Measurements from ENCODE around the gene ADGRF4.

The ADGRF4 gene

GRCh38 chr6:47709160-47709559 lies 10.8 kb downstream of the ADGRF4 start:
- Histone ChIP-seq H4K8ac (ENCODE audit: low read depth, low read length) (no peak overlapping the region), H3K36me3 (ENCODE audit: control insufficient read depth in 1 of 2, insufficient read depth in 2 of 2, low read length in 2 of 2) (no peaks in the 10 kb centered on the region), H3K9me3 (ENCODE audit: insufficient read depth, low read depth, low read length) (no peaks in the 10 kb centered on the region), H3K23ac (ENCODE audit: low read length) (no peak overlapping the region), H3K27ac (ENCODE audit: low read depth, low read length) (no peak overlapping the region), H3K14ac (ENCODE audit: low read length) (no peak overlapping the region), H2AFZ (ENCODE audit: insufficient read depth, low read length, poor library complexity) (no peak overlapping the region), H3K9ac (ENCODE audit: low read length) (no peak overlapping the region), H2BK120ac (ENCODE audit: insufficient read depth, low read length, poor library complexity) (no peak overlapping the region), H3K18ac (ENCODE audit: low read length) (no peak overlapping the region), H3K27me3 (ENCODE audit: insufficient read depth, low read length) (no peaks in the 10 kb centered on the region), H3K4me1 (ENCODE audit: control insufficient read depth in 1 of 2, insufficient read depth in 2 of 2, low read length in 2 of 2) (no peaks in the 10 kb centered on the region), H4K91ac (ENCODE audit: low read depth, low read length) (no peak overlapping the region), H2BK5ac (ENCODE audit: low read depth, low read length, poor library complexity) (no peak overlapping the region), H3K79me1 (ENCODE audit: low read length) (no peaks in the 10 kb centered on the region), H2BK12ac (ENCODE audit: low read length) (no peak overlapping the region), H3K79me2 (ENCODE audit: control insufficient read depth, insufficient read depth, low read length, poor library complexity) (no peaks in the 10 kb centered on the region), H3K4ac (ENCODE audit: low read depth, low read length) (no peak overlapping the region), H4K12ac (ENCODE audit: low read depth, low read length) (no peak overlapping the region), H2AK5ac (ENCODE audit: low read length) (no peak overlapping the region), H3K4me2 (ENCODE audit: low read length) (no peak overlapping the region), H3K4me3 (ENCODE audit: low read depth, low read length) (no peak overlapping the region)
- WGBS (ENCODE audit: extremely low coverage, insufficient coverage, insufficient read length) = no CpG with 5 or more reads among the region's 5 CpGs
- DNase-seq = no peak

GRCh38 chr6:47710295-47710694 lies 11.9 kb downstream of the ADGRF4 start:
- no peak overlapping the region for H3K9ac ChIP-seq (ENCODE audit: low read length)
- no peaks in the 10 kb centered on the region for H3K9me3 ChIP-seq (ENCODE audit: insufficient read depth, low read depth, low read length)
- no peak overlapping the region for H3K18ac ChIP-seq (ENCODE audit: low read length)
- no peak overlapping the region for H3K23ac ChIP-seq (ENCODE audit: low read length)
- DNase-seq = no peak
- WGBS (ENCODE audit: extremely low coverage, insufficient coverage, insufficient read length) = no CpG with 5 or more reads among the region's 1 CpG
- no peak overlapping the region for H2BK12ac ChIP-seq (ENCODE audit: low read length)
- no peak overlapping the region for H4K8ac ChIP-seq (ENCODE audit: low read depth, low read length)
- no peak overlapping the region for H3K27ac ChIP-seq (ENCODE audit: low read depth, low read length)
- no peaks in the 10 kb centered on the region for H3K27me3 ChIP-seq (ENCODE audit: insufficient read depth, low read length)
- H4K91ac ChIP-seq (ENCODE audit: low read depth, low read length) = no peak overlapping the region
- no peak overlapping the region for H2AFZ ChIP-seq (ENCODE audit: insufficient read depth, low read length, poor library complexity)
- H2BK120ac ChIP-seq (ENCODE audit: insufficient read depth, low read length, poor library complexity) = no peak overlapping the region
- no peaks in the 10 kb centered on the region for H3K79me2 ChIP-seq (ENCODE audit: control insufficient read depth, insufficient read depth, low read length, poor library complexity)
- H3K4me1 ChIP-seq (ENCODE audit: control insufficient read depth in 1 of 2, insufficient read depth in 2 of 2, low read length in 2 of 2) = no peaks in the 10 kb centered on the region
- H3K4ac ChIP-seq (ENCODE audit: low read depth, low read length) = no peak overlapping the region
- H4K12ac ChIP-seq (ENCODE audit: low read depth, low read length) = no peak overlapping the region
- no peak overlapping the region for H2AK5ac ChIP-seq (ENCODE audit: low read length)
- H3K4me2 ChIP-seq (ENCODE audit: low read length) = no peak overlapping the region
- no peaks in the 10 kb centered on the region for H3K36me3 ChIP-seq (ENCODE audit: control insufficient read depth in 1 of 2, insufficient read depth in 2 of 2, low read length in 2 of 2)
- no peaks in the 10 kb centered on the region for H3K79me1 ChIP-seq (ENCODE audit: low read length)
- H3K14ac ChIP-seq (ENCODE audit: low read length) = no peak overlapping the region
- H3K4me3 ChIP-seq (ENCODE audit: low read depth, low read length) = no peak overlapping the region
- no peak overlapping the region for H2BK5ac ChIP-seq (ENCODE audit: low read depth, low read length, poor library complexity)

GRCh38 chr6:47713200-47713599 lies 14.8 kb downstream of the ADGRF4 start:
- no peak overlapping the region for H3K4me3 ChIP-seq (ENCODE audit: low read depth, low read length)
- H2BK5ac ChIP-seq (ENCODE audit: low read depth, low read length, poor library complexity) = no peak overlapping the region
- no peak overlapping the region for H2BK120ac ChIP-seq (ENCODE audit: insufficient read depth, low read length, poor library complexity)
- H3K79me2 ChIP-seq (ENCODE audit: control insufficient read depth, insufficient read depth, low read length, poor library complexity) = no peaks in the 10 kb centered on the region
- no peak overlapping the region for H3K4ac ChIP-seq (ENCODE audit: low read depth, low read length)
- no peak overlapping the region for H3K9ac ChIP-seq (ENCODE audit: low read length)
- H3K23ac ChIP-seq (ENCODE audit: low read length) = no peak overlapping the region
- DNase-seq = no peak
- H3K9me3 ChIP-seq (ENCODE audit: insufficient read depth, low read depth, low read length) = no peaks in the 10 kb centered on the region
- no CpG with 5 or more reads among the region's 2 CpGs for WGBS (ENCODE audit: extremely low coverage, insufficient coverage, insufficient read length)
- H3K14ac ChIP-seq (ENCODE audit: low read length) = no peak overlapping the region
- H3K4me2 ChIP-seq (ENCODE audit: low read length) = no peak overlapping the region
- H4K91ac ChIP-seq (ENCODE audit: low read depth, low read length) = no peak overlapping the region
- H3K79me1 ChIP-seq (ENCODE audit: low read length) = no peaks in the 10 kb centered on the region
- no peaks in the 10 kb centered on the region for H3K27me3 ChIP-seq (ENCODE audit: insufficient read depth, low read length)
- no peak overlapping the region for H4K12ac ChIP-seq (ENCODE audit: low read depth, low read length)
- no peak overlapping the region for H2AFZ ChIP-seq (ENCODE audit: insufficient read depth, low read length, poor library complexity)
- H3K18ac ChIP-seq (ENCODE audit: low read length) = no peak overlapping the region
- H3K27ac ChIP-seq (ENCODE audit: low read depth, low read length) = no peak overlapping the region
- no peaks in the 10 kb centered on the region for H3K36me3 ChIP-seq (ENCODE audit: control insufficient read depth in 1 of 2, insufficient read depth in 2 of 2, low read length in 2 of 2)
- H2BK12ac ChIP-seq (ENCODE audit: low read length) = no peak overlapping the region
- no peaks in the 10 kb centered on the region for H3K4me1 ChIP-seq (ENCODE audit: control insufficient read depth in 1 of 2, insufficient read depth in 2 of 2, low read length in 2 of 2)
- H4K8ac ChIP-seq (ENCODE audit: low read depth, low read length) = no peak overlapping the region
- H2AK5ac ChIP-seq (ENCODE audit: low read length) = no peak overlapping the region

GRCh38 chr6:47714802-47715201 lies 16.4 kb downstream of the ADGRF4 start:
- no peak overlapping the region for H3K23ac ChIP-seq (ENCODE audit: low read length)
- H2AK5ac ChIP-seq (ENCODE audit: low read length) = no peak overlapping the region
- no peaks in the 10 kb centered on the region for H3K9me3 ChIP-seq (ENCODE audit: insufficient read depth, low read depth, low read length)
- H2BK120ac ChIP-seq (ENCODE audit: insufficient read depth, low read length, poor library complexity) = no peak overlapping the region
- H3K4ac ChIP-seq (ENCODE audit: low read depth, low read length) = no peak overlapping the region
- no peak overlapping the region for H3K18ac ChIP-seq (ENCODE audit: low read length)
- no CpG with 5 or more reads among the region's 4 CpGs for WGBS (ENCODE audit: extremely low coverage, insufficient coverage, insufficient read length)
- no peak for DNase-seq
- H2BK5ac ChIP-seq (ENCODE audit: low read depth, low read length, poor library complexity) = no peak overlapping the region
- no peak overlapping the region for H3K4me2 ChIP-seq (ENCODE audit: low read length)
- H3K79me2 ChIP-seq (ENCODE audit: control insufficient read depth, insufficient read depth, low read length, poor library complexity) = no peaks in the 10 kb centered on the region
- no peak overlapping the region for H3K27ac ChIP-seq (ENCODE audit: low read depth, low read length)
- no peak overlapping the region for H3K9ac ChIP-seq (ENCODE audit: low read length)
- no peak overlapping the region for H4K8ac ChIP-seq (ENCODE audit: low read depth, low read length)
- no peaks in the 10 kb centered on the region for H3K36me3 ChIP-seq (ENCODE audit: control insufficient read depth in 1 of 2, insufficient read depth in 2 of 2, low read length in 2 of 2)
- no peak overlapping the region for H2AFZ ChIP-seq (ENCODE audit: insufficient read depth, low read length, poor library complexity)
- no peak overlapping the region for H4K91ac ChIP-seq (ENCODE audit: low read depth, low read length)
- H3K4me3 ChIP-seq (ENCODE audit: low read depth, low read length) = no peak overlapping the region
- H3K4me1 ChIP-seq (ENCODE audit: control insufficient read depth in 1 of 2, insufficient read depth in 2 of 2, low read length in 2 of 2) = no peaks in the 10 kb centered on the region
- no peaks in the 10 kb centered on the region for H3K27me3 ChIP-seq (ENCODE audit: insufficient read depth, low read length)
- no peak overlapping the region for H4K12ac ChIP-seq (ENCODE audit: low read depth, low read length)
- H3K14ac ChIP-seq (ENCODE audit: low read length) = no peak overlapping the region
- no peak overlapping the region for H2BK12ac ChIP-seq (ENCODE audit: low read length)
- H3K79me1 ChIP-seq (ENCODE audit: low read length) = no peaks in the 10 kb centered on the region

GRCh38 chr6:47715782-47716181 lies 17.4 kb downstream of the ADGRF4 start:
- no peak overlapping the region for H2BK12ac ChIP-seq (ENCODE audit: low read length)

More at GRCh38 chr6:47715782-47716181, 17.4 kb downstream of the ADGRF4 start:
- no peak overlapping the region for H4K12ac ChIP-seq (ENCODE audit: low read depth, low read length)
- H2AK5ac ChIP-seq (ENCODE audit: low read length) = no peak overlapping the region
- DNase-seq = no peak
- no peaks in the 10 kb centered on the region for H3K9me3 ChIP-seq (ENCODE audit: insufficient read depth, low read depth, low read length)
- H3K23ac ChIP-seq (ENCODE audit: low read length) = no peak overlapping the region
- no peaks in the 10 kb centered on the region for H3K27me3 ChIP-seq (ENCODE audit: insufficient read depth, low read length)
- H2BK5ac ChIP-seq (ENCODE audit: low read depth, low read length, poor library complexity) = no peak overlapping the region
- H4K91ac ChIP-seq (ENCODE audit: low read depth, low read length) = no peak overlapping the region
- H3K36me3 ChIP-seq (ENCODE audit: control insufficient read depth in 1 of 2, insufficient read depth in 2 of 2, low read length in 2 of 2) = no peaks in the 10 kb centered on the region
- H2AFZ ChIP-seq (ENCODE audit: insufficient read depth, low read length, poor library complexity) = no peak overlapping the region
- no peak overlapping the region for H3K9ac ChIP-seq (ENCODE audit: low read length)
- H3K4ac ChIP-seq (ENCODE audit: low read depth, low read length) = no peak overlapping the region
- H3K4me3 ChIP-seq (ENCODE audit: low read depth, low read length) = no peak overlapping the region
- no peak overlapping the region for H3K18ac ChIP-seq (ENCODE audit: low read length)
- H3K4me1 ChIP-seq (ENCODE audit: control insufficient read depth in 1 of 2, insufficient read depth in 2 of 2, low read length in 2 of 2) = no peaks in the 10 kb centered on the region
- no peak overlapping the region for H4K8ac ChIP-seq (ENCODE audit: low read depth, low read length)
- H3K4me2 ChIP-seq (ENCODE audit: low read length) = no peak overlapping the region
- H3K27ac ChIP-seq (ENCODE audit: low read depth, low read length) = no peak overlapping the region
- no peaks in the 10 kb centered on the region for H3K79me2 ChIP-seq (ENCODE audit: control insufficient read depth, insufficient read depth, low read length, poor library complexity)
- H2BK120ac ChIP-seq (ENCODE audit: insufficient read depth, low read length, poor library complexity) = no peak overlapping the region
- H3K14ac ChIP-seq (ENCODE audit: low read length) = no peak overlapping the region
- H3K79me1 ChIP-seq (ENCODE audit: low read length) = no peaks in the 10 kb centered on the region
